NOMO-1 (cell line): Measurements from ENCODE around the gene ARMC10.
"Not testable (repeated sequence)": the region's sequence is repeated elsewhere in the genome, so short reads cannot be mapped to it uniquely, and the experiment has no call there.

Source experiments
- DNase-seq, 2 experiments: peaks; one replicate each; lab custom pipeline; 2025; ENCODE audit not compliant: unreplicated experiment in 2 of 2; lab: John Stamatoyannopoulos, UW

The ARMC10 gene

GRCh38 chr7:103074519-103075336 lies at the start of gene ARMC10, which contains the start of gene FBXL13:
Gene ARMC10, plus strand, starts transcription at chr7:103075140. Its CDS starts 133 bp downstream, at chr7:103075273.
Gene FBXL13, minus strand, starts transcription at chr7:103074796.
- DNase-seq = peak; percentile 69 to 92

- DNase-seq = peak in 1 of 2 experiments; percentile 47
Measured at GRCh38 chr7:103025341-103025740, 49.6 kb upstream of the ARMC10 start.

GRCh38 chr7:103031024-103031423 lies 43.9 kb upstream of the ARMC10 start:
- DNase-seq = no peak

- no peak for DNase-seq
Measured at GRCh38 chr7:103031781-103032180, 43.2 kb upstream of the ARMC10 start.

GRCh38 chr7:103034318-103034717 lies 40.6 kb upstream of the ARMC10 start:
- DNase-seq = not testable (repeated sequence)

GRCh38 chr7:103037476-103037822 lies 37.5 kb upstream of the ARMC10 start:
- no peak for DNase-seq

- not testable (repeated sequence) for DNase-seq
Measured at GRCh38 chr7:103037823-103038739, 36.9 kb upstream of the ARMC10 start.

GRCh38 chr7:103041815-103042214 lies 33.1 kb upstream of the ARMC10 start:
- DNase-seq = not testable (repeated sequence)

- DNase-seq = no peak
Measured at GRCh38 chr7:103048833-103049232, 26.1 kb upstream of the ARMC10 start.

GRCh38 chr7:103051519-103051918 lies 23.4 kb upstream of the ARMC10 start:
- no peak for DNase-seq

- DNase-seq = not testable (repeated sequence)
Measured at GRCh38 chr7:103056006-103056405, 18.9 kb upstream of the ARMC10 start.

- no peak for DNase-seq
Measured at GRCh38 chr7:103058122-103058521, 16.8 kb upstream of the ARMC10 start.

- no peak for DNase-seq
Measured at GRCh38 chr7:103059471-103059870, 15.5 kb upstream of the ARMC10 start.

- DNase-seq = no peak
Measured at GRCh38 chr7:103063895-103064294, 11.0 kb upstream of the ARMC10 start.

- DNase-seq = no peak
Measured at GRCh38 chr7:103065667-103066066, 9.3 kb upstream of the ARMC10 start.

- no peak for DNase-seq
Measured at GRCh38 chr7:103068414-103069403, 6.2 kb upstream of the ARMC10 start.

- DNase-seq = no peak
Measured at GRCh38 chr7:103071000-103071399, 3.9 kb upstream of the ARMC10 start.

GRCh38 chr7:103073989-103074518 lies 886 bp upstream of the ARMC10 start:
- DNase-seq = no peak

GRCh38 chr7:103075337-103075918 lies 488 bp downstream of the ARMC10 start:
- DNase-seq = peak in 1 of 2 experiments; percentile 4

- no peak for DNase-seq
Measured at GRCh38 chr7:103076764-103077163, 1.8 kb downstream of the ARMC10 start.
